SK-N-SH (cell line): ENCODE measurements around the gene MVB12B. TPM values are rescaled to one million over a fixed set of nuclear protein-coding genes. Genes with fewer than 3 reads are reported as not detected.

ENCODE experiments used
- CTCF ChIA-PET: fragments of 300-600, 350-600 bp; formaldehyde crosslinking; extraction: SDS; loops from one replicate; lab custom pipeline; 2021; lab: Yijun Ruan, JAX
- POLR2A ChIA-PET: fragments of 350-600 bp; sonication (Branson Sonifier 250); formaldehyde crosslinking; extraction: SDS; loops from one replicate; lab custom pipeline; 2020; ENCODE audit warnings: antibody characterized with exemption, inconsistent platforms; lab: Yijun Ruan, JAX
- DNase-seq: peaks from one replicate; pipeline ENCODE4 v3.0.0; 2012
- H2AFZ ChIP-seq: fragments of 200-600 bp; sonication (generic); 2 replicates; pipeline ENCODE4 v1.8.1; 2016; ENCODE audit warnings: antibody characterized with exemption, mild to moderate bottlenecking, low read depth
- H3F3A ChIP-seq: fragments of 200-600 bp; sonication (generic); replicated peaks from 2 replicates; pipeline ENCODE3; 2016; ENCODE audit warnings: antibody characterized with exemption, mild to moderate bottlenecking; ENCODE audit not compliant: insufficient read depth
- H3K27ac ChIP-seq, 2 experiments: fragments of 200-500 bp in 1 of 2; fragments of 200-600 bp in 1 of 2; sonication (Bioruptor generic) in 1 of 2; sonication (generic), shearing (Covaris generic) in 1 of 2; 2 replicates each; pipeline versions ENCODE4 v1.5.1 to v1.6.1; 2014 to 2016; ENCODE audit warnings: low read depth in 2 of 2, inconsistent platforms in 1 of 2, low read length in 1 of 2, mild to moderate bottlenecking in 1 of 2, mixed read lengths in 1 of 2
- H3K27me3 ChIP-seq: fragments of 200-600 bp; sonication (generic), shearing (Covaris generic); 2 replicates; pipeline ENCODE4 v1.6.1; 2016; ENCODE audit warnings: mixed run types; ENCODE audit not compliant: insufficient read depth
- H3K36me3 ChIP-seq, 2 experiments: fragments of 200-500 bp in 1 of 2; fragments of 200-600 bp in 1 of 2; sonication (Bioruptor generic) in 1 of 2; sonication (generic) in 1 of 2; replicated peaks in 1 of 2; 2 replicates each; pipeline versions ENCODE3 to v1.5.1; 2014 to 2016; ENCODE audit warnings: low read length in 1 of 2, mild to moderate bottlenecking in 1 of 2; ENCODE audit not compliant: insufficient read depth in 2 of 2, control insufficient read depth in 1 of 2
- H3K4me1 ChIP-seq, 2 experiments: fragments of 200-500 bp in 1 of 2; fragments of 200-600 bp in 1 of 2; sonication (Bioruptor generic) in 1 of 2; sonication (generic), shearing (Covaris generic) in 1 of 2; 2 replicates each; pipeline versions ENCODE4 v1.5.1 to v1.6.1; 2014 to 2016; ENCODE audit warnings: low read depth in 1 of 2, low read length in 1 of 2, mixed run types in 1 of 2; ENCODE audit not compliant: insufficient read depth in 2 of 2, control insufficient read depth in 1 of 2
- H3K4me2 ChIP-seq: fragments of 200-600 bp; sonication (generic), shearing (Covaris generic); 2 replicates; pipeline ENCODE4 v1.6.1; 2017; ENCODE audit warnings: mixed run types
- H3K4me3 ChIP-seq, 2 experiments: fragments of 200-500 bp in 1 of 2; fragments of 200-600 bp in 1 of 2; sonication (Bioruptor generic) in 1 of 2; sonication (generic), shearing (Covaris generic) in 1 of 2; 2 replicates each; pipeline versions ENCODE4 v1.5.1 to v1.8.1; 2014 to 2016; ENCODE audit warnings: low read depth in 2 of 2, inconsistent platforms in 1 of 2, low read length in 1 of 2, mild to moderate bottlenecking in 1 of 2, mixed read lengths in 1 of 2, moderate library complexity in 1 of 2
- H3K79me2 ChIP-seq: fragments of 200-600 bp; sonication (generic); 2 replicates; pipeline ENCODE4 v1.8.1; 2017; ENCODE audit warnings: mild to moderate bottlenecking; ENCODE audit not compliant: insufficient read depth
- H3K9ac ChIP-seq: fragments of 200-600 bp; sonication (generic); 2 replicates; pipeline ENCODE4 v1.6.1; 2017; ENCODE audit warnings: mixed run types
- H3K9me2 ChIP-seq: fragments of 200-600 bp; sonication (generic); 2 replicates; pipeline ENCODE4 v1.6.1; 2017; ENCODE audit warnings: mixed run types
- H3K9me3 ChIP-seq: fragments of 200-600 bp; sonication (generic); 2 replicates; pipeline ENCODE4 v1.6.1; 2017; ENCODE audit warnings: mixed run types, mild to moderate bottlenecking, moderate library complexity
- H4K20me1 ChIP-seq: fragments of 200-600 bp; sonication (generic); 2 replicates; pipeline ENCODE4 v1.6.1; 2017; ENCODE audit warnings: mild to moderate bottlenecking, mixed run types; ENCODE audit not compliant: insufficient read depth
- CHD2 ChIP-seq: fragments of 150-350 bp; IDR thresholded peaks from 2 replicates; pipeline ENCODE4 v1.6.1; 2018; ENCODE audit warnings: low read length; ENCODE audit not compliant: partially characterized antibody
- FOXJ3 ChIP-seq: sonication (generic); formaldehyde crosslinking; IDR thresholded peaks from 2 replicates; pipeline ENCODE4 v1.5.1; 2020; ENCODE audit warnings: mild to moderate bottlenecking, missing genetic modification reagents
- GATA2 ChIP-seq: sonication (generic); formaldehyde crosslinking; IDR thresholded peaks from 2 replicates; pipeline ENCODE4 v1.5.0; 2020; ENCODE audit warnings: mild to moderate bottlenecking, missing genetic modification reagents
- IRF3 ChIP-seq: fragments of 150-350 bp; IDR thresholded peaks from 2 replicates; pipeline ENCODE4 v1.6.1; 2016; ENCODE audit warnings: mild to moderate bottlenecking, low read depth, low read length
- RAD21 ChIP-seq: IDR thresholded peaks from 2 replicates; pipeline ENCODE4 v1.6.1; 2012; ENCODE audit warnings: mild to moderate bottlenecking, low read length
- SMC3 ChIP-seq: IDR thresholded peaks from 2 replicates; pipeline ENCODE4 v1.6.1; 2012; ENCODE audit warnings: low read depth, low read length, improper control_type of control experiment
- TCF12 ChIP-seq: IDR thresholded peaks from 2 replicates; pipeline ENCODE4 v1.4.0; 2012
- WGBS: methylation state at CpG from one replicate; pipeline ENCODE4 v1.1.6; 2017; ENCODE audit warnings: low lambda C conversion rate; 5-methylcytosine and 5-hydroxymethylcytosine counted together
- polyA plus RNA-seq, 3 experiments: library from polyadenylated mRNA; depleted of rRNA; stranded (reverse); fragments of >200 nt; gene quantifications; 2 replicates each; pipeline ENCODE4 v1.2.3, GENCODE V29; 2012

Gene MVB12B
- polyA plus RNA-seq, 1 of the 3 experiments (the other 2 are of a cell fraction), result 5.1 TPM

GRCh38 chr9:126501383-126502331 is 175.0 kb downstream of the MVB12B start:
- H3K79me2 ChIP-seq, result no peaks in the 10 kb centered on the region
- H3K27me3 ChIP-seq, result no peaks in the 10 kb centered on the region
- POLR2A ChIA-PET, result interaction anchor here (1.0 to 2.2 kb wide), 4 partner anchors 16 to 62 kb away, joined by 3 to 9 read pairs (median 5); no protein-coding TSS in a partner anchor
- peaks cover 0 to 5% of the 10 kb centered on the region in 2 experiments for H3K36me3 ChIP-seq
- TF ChIP-seq FOXJ3 (CRISPR knock-in tag), result 0 out of 2 replicates have a peak, but pooled peaks have one; percentile 10
- TF ChIP-seq GATA2 (CRISPR knock-in tag), result no peak
- no peak for TF ChIP-seq IRF3
- TF ChIP-seq CHD2, result no peak
- TF ChIP-seq, all 33 proteins: peak for 1
- no peak overlapping the region for H2AFZ ChIP-seq
- H3K9me3 ChIP-seq, result no peaks in the 10 kb centered on the region
- CTCF ChIA-PET, result interaction anchor here (0.6 to 16.1 kb wide), 29 partner anchors 9 to 952 kb away, joined by 3 to 739 read pairs (median 6); partner anchors contain the start of gene LMX1B
- 95% methylated on average over 4 of the region's 22 CpGs for WGBS
- no peak overlapping the region for H3K9ac ChIP-seq
- DNase-seq, result no peak
- H3K4me1 ChIP-seq, result peaks cover 0 to 33% of the 10 kb centered on the region in 2 experiments; a peak in 1 of 4 replicates
- H3K4me3 ChIP-seq, result no peak overlapping the region
- no peak overlapping the region; a peak in 1 of 4 replicates for H3K27ac ChIP-seq
- no peak overlapping the region for H3K4me2 ChIP-seq
- no peaks in the 10 kb centered on the region for H3K9me2 ChIP-seq
- H3F3A ChIP-seq, result no peaks in the 10 kb centered on the region
- H4K20me1 ChIP-seq, result 0 out of 2 replicates have a peak, but pooled peaks cover 3% of the 10 kb centered on the region

- H3K9me2 ChIP-seq, result no peaks in the 10 kb centered on the region
- no peak overlapping the region for H3K4me2 ChIP-seq
- no peaks in the 10 kb centered on the region for H3F3A ChIP-seq
- H3K36me3 ChIP-seq, result peaks cover 0 to 5% of the 10 kb centered on the region in 2 experiments
- H3K79me2 ChIP-seq, result no peaks in the 10 kb centered on the region
- no peaks in the 10 kb centered on the region for H3K27me3 ChIP-seq
- no peak overlapping the region for H3K27ac ChIP-seq
- TF ChIP-seq TCF12 (no peak), SMC3 (peak; percentile 15; the same call in 1 of the 2 replicates), RAD21 (peak; percentile 35)
- TF ChIP-seq, all 33 proteins: peak for 2
- CTCF ChIA-PET, result interaction anchor here (0.6 to 16.1 kb wide), 15 partner anchors 8 to 279 kb away, joined by 3 to 739 read pairs (median 15); no protein-coding TSS in a partner anchor
- 99% methylated on average over 12 of the region's 34 CpGs for WGBS
- Histone ChIP-seq H3K9me3 (no peaks in the 10 kb centered on the region), H3K9ac (no peak overlapping the region), H3K4me3 (no peak overlapping the region), H3K4me1 (peaks cover 0 to 42% of the 10 kb centered on the region in 2 experiments; a peak in 1 of 4 replicates), H2AFZ (no peak overlapping the region), H4K20me1 (0 out of 2 replicates have a peak, but pooled peaks cover 3% of the 10 kb centered on the region)
- no peak for DNase-seq
- POLR2A ChIA-PET, result interaction anchor here (1.7 to 2.2 kb wide), 2 partner anchors 48 to 61 kb away, joined by 4 to 9 read pairs; no protein-coding TSS in a partner anchor
These were observed 176.0 kb downstream of the MVB12B start for GRCh38 chr9:126502417-126503332.
